GM10266 (cell line): ENCODE measurements around the gene TEX26.
"Not testable (repeated sequence)": the region's sequence is repeated elsewhere in the genome, so short reads cannot be mapped to it uniquely, and the experiment has no call there.

Experiments
- DNase-seq: peaks from one replicate; pipeline ENCODE4 v3.0.0; 2012; ENCODE audit errors: extremely low spot score
- CTCF ChIP-seq: IDR thresholded peaks from 2 replicates; pipeline ENCODE4 v1.5.1; 2012; ENCODE audit warnings: mild to moderate bottlenecking, low read depth; ENCODE audit not compliant: control insufficient read depth, insufficient read depth; ENCODE audit errors: missing control alignments

The TEX26 gene

DNA sequence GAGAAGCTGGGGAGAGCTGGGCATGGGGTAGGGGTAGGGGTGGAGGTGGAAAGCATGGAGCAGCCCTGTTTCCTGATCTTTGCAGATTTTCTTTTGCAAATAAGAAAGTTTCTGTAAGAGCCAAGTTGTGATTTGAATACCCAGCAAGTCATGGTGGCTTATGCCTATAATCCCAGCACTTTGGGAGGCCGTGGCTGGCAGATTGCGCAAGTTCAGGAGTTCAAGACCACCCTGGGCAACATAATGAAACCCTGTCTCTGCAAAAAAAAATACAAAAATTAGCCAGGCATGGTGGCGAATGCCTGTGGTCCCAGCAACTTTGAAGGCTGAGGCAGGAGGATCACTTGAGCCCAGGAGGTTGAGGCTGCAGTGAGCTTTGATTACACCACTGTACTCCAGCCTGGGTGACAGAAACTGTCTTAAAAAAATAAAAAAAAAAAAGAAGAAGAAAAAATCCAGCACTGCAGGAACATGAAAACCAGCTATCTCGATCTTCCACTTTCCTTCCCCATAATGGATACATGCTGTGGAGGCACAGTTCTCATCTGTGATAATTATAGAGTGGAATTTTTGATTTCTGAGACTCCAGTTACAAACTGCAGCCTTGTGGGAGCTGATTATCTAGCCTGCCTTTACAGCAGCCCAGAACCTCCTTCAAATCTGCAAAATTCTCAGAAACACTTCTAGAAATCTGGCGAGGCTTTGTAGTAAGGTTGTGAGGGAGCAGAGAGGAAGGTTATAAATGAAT is 12.1 kb upstream of the TEX26 start:
- no peak for DNase-seq
- TF ChIP-seq CTCF: no peak

DNA sequence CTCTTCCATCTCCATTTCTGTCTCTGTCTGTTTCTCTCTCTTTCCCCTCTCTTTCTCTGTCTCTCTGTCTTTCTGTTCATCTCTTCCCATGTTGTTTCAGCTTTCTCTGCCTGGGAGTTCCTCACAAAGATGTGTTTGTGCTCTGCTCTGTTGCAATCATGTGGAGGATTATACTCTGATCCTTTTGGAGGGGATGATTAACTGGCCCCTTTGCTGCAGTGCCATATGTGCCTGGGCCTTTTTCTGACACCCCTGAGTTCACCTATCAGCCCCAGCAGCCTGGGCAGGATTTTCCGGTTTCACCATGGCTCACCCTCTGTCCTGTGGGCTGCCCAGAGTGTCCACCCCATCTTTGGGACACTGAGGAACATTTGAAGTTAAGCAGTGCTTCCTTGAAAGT is 9.0 kb upstream of the TEX26 start:
- DNase-seq: no peak

GRCh38 chr13:30924721-30925120 is 7.7 kb upstream of the TEX26 start:
- no peak for DNase-seq
- no peak for TF ChIP-seq CTCF

More for the DNA sequence above, 9.0 kb upstream of the TEX26 start:
- no peak for TF ChIP-seq CTCF

- no peak for TF ChIP-seq CTCF
- no peak for DNase-seq
These were observed 7.0 kb upstream of the TEX26 start for GRCh38 chr13:30925429-30925828.

- no peak for DNase-seq
- TF ChIP-seq CTCF: no peak
These were observed 5.7 kb upstream of the TEX26 start for GRCh38 chr13:30926781-30927180.

DNA sequence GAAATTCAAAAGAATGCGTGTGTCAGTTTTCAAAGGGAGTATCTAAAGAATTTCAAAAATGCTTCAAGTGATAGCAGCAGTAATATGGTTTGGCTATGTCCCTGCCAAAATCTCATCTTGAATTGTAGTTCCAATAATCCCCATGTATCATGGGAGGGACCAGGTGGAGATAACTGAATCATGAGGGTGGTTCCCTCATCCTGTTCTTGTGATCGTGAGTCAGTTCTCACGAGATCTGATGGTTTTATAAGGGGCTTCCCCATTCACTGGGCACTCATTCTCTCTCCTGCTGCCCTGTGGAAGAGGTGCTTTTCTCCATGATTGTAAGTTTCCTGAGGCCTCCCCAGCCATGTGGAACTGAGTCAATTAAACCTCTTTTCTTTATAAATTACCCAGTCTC is 5.3 kb upstream of the TEX26 start:
- not testable (repeated sequence) for DNase-seq

DNA sequence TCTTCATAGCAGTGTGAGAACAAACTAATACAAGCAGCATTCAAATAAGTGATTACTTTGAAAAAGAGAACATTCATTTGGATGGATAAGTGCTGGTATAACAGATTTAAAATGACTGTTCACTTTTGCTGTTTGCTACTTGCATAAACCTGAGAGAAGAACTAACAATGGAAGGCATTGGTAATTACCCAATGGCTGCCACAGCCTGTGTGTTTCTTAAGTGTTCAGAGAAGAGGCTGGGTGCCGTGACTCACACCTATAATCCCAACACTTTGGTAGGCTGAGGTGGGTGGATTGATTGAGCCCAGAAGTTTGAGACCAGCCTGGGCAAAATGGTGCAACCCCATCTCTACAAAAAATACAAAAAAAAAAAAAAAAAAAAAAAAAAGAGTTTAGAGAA is 4.9 kb upstream of the TEX26 start:
- TF ChIP-seq CTCF: no peak
- DNase-seq: no peak

- no peak for DNase-seq
- TF ChIP-seq CTCF: no peak
These were observed 3.5 kb upstream of the TEX26 start for GRCh38 chr13:30928978-30929377.
